Psoas muscle (tissue), 8 donors: Measurements from ENCODE around the gene MT1F. TPM values are rescaled to one million over a fixed set of nuclear protein-coding genes. Genes with fewer than 3 reads are reported as not detected.
A peak's percentile ranks its signal among the peaks of the same experiment; 100 is the strongest.

Experiments used
- ATAC-seq, 4 donors: fragments of 200-7000 bp; cut with Tn5 transposase; one replicate each; pipeline ENCODE4 v1.9.1; 2020; ENCODE audit warnings: moderate library complexity in 3 of 4, mild to moderate bottlenecking in 2 of 4
- DNase-seq, 2 donors: peaks; one replicate each; pipeline ENCODE4 v3.0.0-alpha.2; 2020
- H3K27ac ChIP-seq: fragments of 200-600 bp; one replicate; pipeline ENCODE4 v1.8.0; 2022
- H3K27me3 ChIP-seq, 3 donors: fragments of 200-600 bp in 1 of 3; one replicate each; pipeline versions ENCODE4 v1.6.1 to v1.8.0; 2013 to 2022; ENCODE audit warnings: low read length in 2 of 3, mild to moderate bottlenecking in 2 of 3, moderate library complexity in 1 of 3; ENCODE audit not compliant: insufficient read depth in 3 of 3
- H3K36me3 ChIP-seq, 2 donors: fragments of 200-600 bp in 1 of 2; one replicate each; pipeline versions ENCODE4 v1.6.1 to v1.8.0; 2013 to 2022; ENCODE audit warnings: low read depth in 1 of 2, mild to moderate bottlenecking in 1 of 2, moderate library complexity in 1 of 2; ENCODE audit not compliant: insufficient read depth in 1 of 2
- H3K4me1 ChIP-seq: fragments of 200-600 bp; one replicate; pipeline ENCODE4 v1.8.0; 2022
- H3K4me3 ChIP-seq: fragments of 200-600 bp; one replicate; pipeline ENCODE4 v1.8.0; 2022; ENCODE audit warnings: mild to moderate bottlenecking
- H3K9me3 ChIP-seq: fragments of 200-600 bp; one replicate; pipeline ENCODE4 v1.8.0; 2022
- WGBS, 3 donors: extraction: QIAGEN DNeasy Blood & Tissue Kit; methylation state at CpG; one replicate each; pipeline versions ENCODE4 v1.1.6 to v1.1.7; 2013; 5-methylcytosine and 5-hydroxymethylcytosine counted together
- intact Hi-C, 2 donors: fragments of 100-400 bp; cut with DNase I; formaldehyde crosslinking; loops; one replicate each; pipeline versions ENCODE4 v1.11.0 to v1.14.2; 2022
- polyA plus RNA-seq, 3 donors: library from polyadenylated mRNA; stranded (reverse); fragments of 200-250 nt; gene quantifications; one replicate each; pipeline ENCODE4 v1.2.3, GENCODE V29; 2013
- total RNA-seq, 4 donors: library from RNA; stranded (reverse); fragmentation: NEBNext Ultra II Directional in 2 of 4; extraction: Animal tissue kit (Norgen Biotek cat#: 25700) in 2 of 4; gene quantifications; one replicate each; pipeline versions ENCODE4 v1.2.1 to v1.2.4, GENCODE V29; 2021 to 2023
- TF ChIP-seq, protein P1 (sequence below): fragments of 200-600 bp; IDR thresholded peaks from one replicate; pipeline ENCODE4 v1.8.0; 2022; ENCODE audit warnings: antibody characterized with exemption
- donor health status: healthy with polysubstance abuse.
- donor health status: DM: no; HTN: no; CAD: no; lungs with moderate emphysema.
- donor health status: Bipolar disorder and iron deficiency.
- donor health status: healthy.
- donor health status: DM: yes; HTN: yes; CAD: no.
- donor health status: DM: no; HTN: no; CAD: no.
- donor health status: DM: no; HTN: no; CAD: no.
- donor health status: DM: yes; HTN: yes; CAD: no.

The MT1F gene
- total and polyA plus RNA-seq, 7 donors = 0.73 to 3.2 (median 1.2) TPM; not detected in 1

DNA sequence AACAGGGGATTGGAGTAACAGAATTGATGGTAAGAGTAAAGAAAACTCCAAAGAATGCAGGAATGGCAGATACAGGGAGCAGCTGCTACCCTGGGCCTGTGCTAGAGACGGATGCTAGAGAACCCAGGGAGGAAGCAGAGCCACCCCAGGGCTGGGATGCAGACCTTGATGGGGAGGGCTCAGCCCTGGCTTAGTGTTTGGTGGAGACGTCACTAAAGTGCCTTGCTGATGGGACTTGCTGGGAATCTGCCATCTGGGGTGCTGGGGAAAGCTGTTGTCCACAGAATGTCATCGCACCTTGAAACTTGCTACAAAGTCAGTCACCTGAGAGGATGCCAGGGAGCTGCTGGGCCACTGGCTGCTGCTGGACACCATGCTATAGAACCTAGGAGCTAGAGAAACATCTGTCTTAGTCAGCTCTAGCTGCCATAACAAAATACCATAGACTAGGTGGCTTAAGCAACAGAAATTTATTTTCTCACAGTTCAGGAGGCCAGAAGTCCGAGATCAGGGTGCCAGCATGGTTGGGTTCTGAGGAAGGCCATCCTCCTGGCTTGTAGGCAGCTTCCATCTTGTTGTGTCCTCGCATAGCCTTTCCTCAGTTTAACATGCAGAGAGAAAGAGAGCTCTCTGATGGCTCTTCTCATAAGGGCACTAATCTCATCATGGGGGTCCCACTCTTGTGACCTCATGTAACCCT lies 39.8 kb downstream of the MT1F start:
- H3K27me3 ChIP-seq = no peaks in the 10 kb centered on the region
- no peaks in the 10 kb centered on the region for H3K4me1 ChIP-seq
- DNase-seq (no peak), ATAC-seq (no peak)
- H3K9me3 ChIP-seq = no peaks in the 10 kb centered on the region
- TF ChIP-seq, protein P1, sequence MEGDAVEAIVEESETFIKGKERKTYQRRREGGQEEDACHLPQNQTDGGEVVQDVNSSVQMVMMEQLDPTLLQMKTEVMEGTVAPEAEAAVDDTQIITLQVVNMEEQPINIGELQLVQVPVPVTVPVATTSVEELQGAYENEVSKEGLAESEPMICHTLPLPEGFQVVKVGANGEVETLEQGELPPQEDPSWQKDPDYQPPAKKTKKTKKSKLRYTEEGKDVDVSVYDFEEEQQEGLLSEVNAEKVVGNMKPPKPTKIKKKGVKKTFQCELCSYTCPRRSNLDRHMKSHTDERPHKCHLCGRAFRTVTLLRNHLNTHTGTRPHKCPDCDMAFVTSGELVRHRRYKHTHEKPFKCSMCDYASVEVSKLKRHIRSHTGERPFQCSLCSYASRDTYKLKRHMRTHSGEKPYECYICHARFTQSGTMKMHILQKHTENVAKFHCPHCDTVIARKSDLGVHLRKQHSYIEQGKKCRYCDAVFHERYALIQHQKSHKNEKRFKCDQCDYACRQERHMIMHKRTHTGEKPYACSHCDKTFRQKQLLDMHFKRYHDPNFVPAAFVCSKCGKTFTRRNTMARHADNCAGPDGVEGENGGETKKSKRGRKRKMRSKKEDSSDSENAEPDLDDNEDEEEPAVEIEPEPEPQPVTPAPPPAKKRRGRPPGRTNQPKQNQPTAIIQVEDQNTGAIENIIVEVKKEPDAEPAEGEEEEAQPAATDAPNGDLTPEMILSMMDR = no peak
- no peak overlapping the region for H3K4me3 ChIP-seq
- 80 to 90% (median 90%) methylated on average over 5 of the region's 5 CpGs for WGBS, 3 donors
- intact Hi-C loops = no loop called here
- H3K27ac ChIP-seq = no peak overlapping the region
- H3K36me3 ChIP-seq = no peaks in the 10 kb centered on the region

DNA sequence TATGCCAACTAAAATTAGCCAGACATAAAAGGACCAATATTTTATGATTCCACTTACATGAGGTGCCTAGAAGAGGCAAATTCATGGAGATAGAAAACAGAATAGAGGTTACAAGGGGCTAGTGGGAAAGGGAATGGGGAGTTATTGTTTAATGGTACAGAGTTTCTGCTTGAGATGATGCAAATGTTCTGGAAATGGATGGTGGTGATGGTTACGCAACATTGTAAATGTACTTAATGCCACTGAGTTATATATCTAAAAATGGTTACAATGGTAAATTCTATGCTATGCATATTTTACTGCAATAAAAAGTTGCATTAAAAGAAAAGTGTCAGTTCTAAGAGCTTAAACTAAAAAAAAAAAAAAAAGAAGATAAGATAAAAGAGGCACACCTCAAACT lies 42.4 kb downstream of the MT1F start:
- TF ChIP-seq, protein P1 = no peak
- no peak overlapping the region for H3K4me3 ChIP-seq

DNA sequence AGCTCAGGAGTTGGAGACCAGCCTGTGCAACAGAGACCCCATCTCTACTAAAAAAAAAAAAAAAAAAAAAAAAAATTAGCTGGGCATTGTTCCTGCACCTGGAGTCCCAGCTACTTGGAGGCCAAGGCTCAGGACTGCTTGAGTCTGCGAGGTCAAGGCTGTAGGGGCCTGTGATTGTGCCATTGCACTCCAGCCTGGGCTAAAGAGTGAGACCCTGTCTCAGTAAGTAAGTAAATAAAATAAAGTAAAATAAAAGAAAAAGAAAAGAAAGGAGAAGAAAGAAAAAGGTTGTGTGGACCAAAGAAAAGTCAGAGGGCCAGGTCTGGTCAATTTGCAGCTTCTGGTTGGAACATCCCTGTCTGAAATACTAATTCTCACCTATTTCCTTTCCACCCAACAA lies 42.9 kb downstream of the MT1F start:
- Histone ChIP-seq H3K36me3 (no peaks in the 10 kb centered on the region), H3K9me3 (no peaks in the 10 kb centered on the region), H3K4me1 (no peaks in the 10 kb centered on the region), H3K4me3 (no peak overlapping the region), H3K27me3 (no peaks in the 10 kb centered on the region), H3K27ac (no peak overlapping the region)
- intact Hi-C loops = loop anchor here (5.0 to 10.0 kb wide), 3 partner anchors 98 to 188 kb away; no protein-coding TSS in a partner anchor
- ATAC-seq = no peak
- DNase-seq = no peak
- TF ChIP-seq, protein P1 = no peak
- WGBS, 3 donors = 96 to 100% (median 100%) methylated on average over 1 of the region's 1 CpG

More for the DNA sequence above, 42.4 kb downstream of the MT1F start:
- DNase-seq (no peak), ATAC-seq (no peak)
- Histone ChIP-seq H3K36me3 (no peaks in the 10 kb centered on the region), H3K27me3 (no peaks in the 10 kb centered on the region), H3K4me1 (no peaks in the 10 kb centered on the region), H3K27ac (no peak overlapping the region), H3K9me3 (no peaks in the 10 kb centered on the region)
- 19 to 100% (median 46%) methylated on average over 1 of the region's 1 CpG for WGBS, 3 donors
- intact Hi-C loops = loop anchor here (5.0 to 10.0 kb wide), 3 partner anchors 98 to 188 kb away; no protein-coding TSS in a partner anchor

DNA sequence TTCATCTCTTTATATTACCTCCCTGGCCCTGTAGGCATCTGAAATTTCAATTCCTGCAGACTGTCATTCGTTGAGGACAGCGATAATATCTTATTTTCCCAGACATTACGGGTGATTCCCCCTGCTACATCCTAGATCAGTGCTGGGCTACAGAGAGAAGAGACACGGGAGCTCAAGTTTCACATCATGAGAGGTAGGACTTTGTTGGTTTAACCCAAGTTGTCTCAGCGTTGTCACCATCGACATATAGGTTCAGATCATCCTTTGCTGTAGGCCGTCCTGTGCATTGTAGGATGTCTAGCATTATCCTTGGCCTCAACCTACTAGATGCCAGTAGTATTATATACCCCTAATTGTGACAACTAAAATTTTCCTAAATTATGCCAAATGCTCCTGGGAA lies 43.8 kb downstream of the MT1F start:
- WGBS, 3 donors = 83 to 87% (median 85%) methylated on average over 7 of the region's 7 CpGs
- ATAC-seq = peak in 2 of 4 donors; percentile 27 to 32

More for the DNA sequence above, 43.8 kb downstream of the MT1F start:
- no peak for DNase-seq
- no peaks in the 10 kb centered on the region for H3K4me1 ChIP-seq
- no peaks in the 10 kb centered on the region for H3K36me3 ChIP-seq
- H3K4me3 ChIP-seq = no peak overlapping the region
- H3K9me3 ChIP-seq = no peaks in the 10 kb centered on the region
- intact Hi-C loops = loop anchor here (5.0 to 10.0 kb wide), 3 partner anchors 99 to 189 kb away; no protein-coding TSS in a partner anchor
- TF ChIP-seq, protein P1 = no peak
- no peak overlapping the region for H3K27ac ChIP-seq
- no peaks in the 10 kb centered on the region for H3K27me3 ChIP-seq
